ENCODE results near the gene SUN2. TPM values are rescaled to one million over a fixed set of nuclear protein-coding genes. Genes with fewer than 3 reads are reported as not detected.

SUN2 gene
- total RNA-seq, 6 experiments from 2014 or later: 90.4 to 104 (median 100.0) TPM

- no peaks in the 10 kb centered on the region; the same call in 1 of the 2 replicates for H3K27me3 Mint-ChIP-seq (ENCODE audit: insufficient read depth)
- H3K4me1 Mint-ChIP-seq (ENCODE audit: low read depth): peaks cover 41% of the 10 kb centered on the region
- no peaks in the 10 kb centered on the region for H3K36me3 Mint-ChIP-seq (ENCODE audit: low read depth)
- H3K9me3 Mint-ChIP-seq: no peaks in the 10 kb centered on the region
- peak overlapping the region; percentile 83 for H3K4me3 Mint-ChIP-seq
- TF ChIP-seq CTCF (IDR thresholded peaks at IDR 0.05): no peak
- peak overlapping the region; percentile 53; the same call in 1 of the 2 replicates for H3K27ac Mint-ChIP-seq
- DNase-seq: no peak
Observed at GRCh38 chr22:38756711-38757463, 1.1 kb upstream of the SUN2 start.

GRCh38 chr22:38755155-38755910, 465 bp downstream of the SUN2 start:
- Mint-ChIP-seq H3K4me1 (ENCODE audit: low read depth) (peaks cover 41% of the 10 kb centered on the region), H3K27ac (peak overlapping the region; percentile 97), H3K36me3 (ENCODE audit: low read depth) (no peaks in the 10 kb centered on the region), H3K27me3 (ENCODE audit: insufficient read depth) (no peaks in the 10 kb centered on the region; the same call in 1 of the 2 replicates), H3K9me3 (no peaks in the 10 kb centered on the region), H3K4me3 (peak overlapping the region; percentile 97)
- peak; percentile 75 for DNase-seq
- TF ChIP-seq CTCF (IDR thresholded peaks at IDR 0.05): no peak

GRCh38 chr22:38754751-38755154, 1.0 kb downstream of the SUN2 start:
- DNase-seq: no peak
- no peaks in the 10 kb centered on the region for H3K36me3 Mint-ChIP-seq (ENCODE audit: low read depth)
- peak overlapping the region; percentile 97 for H3K27ac Mint-ChIP-seq
- no peaks in the 10 kb centered on the region; the same call in 1 of the 2 replicates for H3K27me3 Mint-ChIP-seq (ENCODE audit: insufficient read depth)
- H3K4me1 Mint-ChIP-seq (ENCODE audit: low read depth): peaks cover 41% of the 10 kb centered on the region
- no peaks in the 10 kb centered on the region for H3K9me3 Mint-ChIP-seq
- H3K4me3 Mint-ChIP-seq: peak overlapping the region; percentile 97
- TF ChIP-seq CTCF (IDR thresholded peaks at IDR 0.05): no peak

- Mint-ChIP-seq H3K4me3 (peak overlapping the region; percentile 97), H3K27ac (peak overlapping the region; percentile 97), H3K4me1 (ENCODE audit: low read depth) (peaks cover 41% of the 10 kb centered on the region), H3K27me3 (ENCODE audit: insufficient read depth) (no peaks in the 10 kb centered on the region; the same call in 1 of the 2 replicates), H3K9me3 (no peaks in the 10 kb centered on the region), H3K36me3 (ENCODE audit: low read depth) (no peaks in the 10 kb centered on the region)
- no peak for TF ChIP-seq CTCF (IDR thresholded peaks at IDR 0.05)
- peak; percentile 18 for DNase-seq
Observed at GRCh38 chr22:38753948-38754750, 1.6 kb downstream of the SUN2 start.
